ENCODE data around the gene C1orf174. TPM values are rescaled to one million over a fixed set of nuclear protein-coding genes. Genes with fewer than 3 reads are reported as not detected.

The C1orf174 gene
- total RNA-seq, 1 donor from 2014 or later = 45.3 TPM

DNA sequence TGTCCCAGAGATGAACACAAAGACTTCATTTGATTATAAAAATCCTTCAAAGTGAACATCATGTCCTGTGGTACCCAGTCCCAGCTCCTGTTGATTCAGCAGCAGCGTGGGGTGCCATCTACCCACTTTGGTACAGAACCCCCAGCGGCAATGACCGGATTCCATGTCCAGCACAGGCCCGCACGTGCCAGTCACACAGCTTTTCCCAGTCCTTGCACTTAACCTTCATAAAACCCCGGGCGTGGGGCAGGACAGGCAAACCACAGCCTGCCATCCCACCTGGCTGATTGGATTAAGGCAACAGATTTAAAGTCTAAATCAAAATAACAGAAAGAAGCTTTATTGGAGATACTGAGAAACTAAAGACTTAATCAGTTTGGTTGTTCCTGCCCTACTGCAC lies 58.6 kb downstream of the C1orf174 start:
- H3K27me3 ChIP-seq (ENCODE audit: control insufficient read depth, insufficient read depth, low read length) = no peaks in the 10 kb centered on the region
- peaks cover 25% of the 10 kb centered on the region for H3K36me3 ChIP-seq (ENCODE audit: control insufficient read depth, insufficient read depth, low read length)
- FAIRE-seq = no peak

More for the DNA sequence above, 58.6 kb downstream of the C1orf174 start:
- DNase-seq (ENCODE audit: low read depth) = no peak
- no peak for TF ChIP-seq CTCF (IDR thresholded peaks at IDR 0.05; ENCODE audit: insufficient read depth, low read length, severe bottlenecking)
- H3K4me3 ChIP-seq (ENCODE audit: low read depth, low read length) = no peak overlapping the region

Other genes with a start within 250 kb of the C1orf174 start
- under 0.01 and 0.13 TPM in 2 replicates for gene TP73, start 247.8 kb downstream of the C1orf174 start, total RNA-seq
- not detected in 2 replicates for gene CCDC27, start 147.8 kb downstream of the C1orf174 start, total RNA-seq
- 1.2 TPM in 1 of 2 replicates, not detected in the other for gene SMIM1, start 127.5 kb downstream of the C1orf174 start, total RNA-seq
- 35.6 and 37.9 TPM in 2 replicates for gene LRRC47, start 103.8 kb downstream of the C1orf174 start, total RNA-seq
- 15.3 and 21.5 TPM in 2 replicates for gene CEP104, start 43.1 kb downstream of the C1orf174 start, total RNA-seq
- 2.6 and 3.9 TPM in 2 replicates for gene DFFB, start 42.8 kb downstream of the C1orf174 start, total RNA-seq

Measured in bronchial epithelial cell (primary cell).